ENCODE results near the gene NCAM2. TPM values are rescaled to one million over a fixed set of nuclear protein-coding genes. Genes with fewer than 3 reads are reported as not detected.

NCAM2 gene
- total RNA-seq, 1 experiment from 2014 or later, result not detected

DNA sequence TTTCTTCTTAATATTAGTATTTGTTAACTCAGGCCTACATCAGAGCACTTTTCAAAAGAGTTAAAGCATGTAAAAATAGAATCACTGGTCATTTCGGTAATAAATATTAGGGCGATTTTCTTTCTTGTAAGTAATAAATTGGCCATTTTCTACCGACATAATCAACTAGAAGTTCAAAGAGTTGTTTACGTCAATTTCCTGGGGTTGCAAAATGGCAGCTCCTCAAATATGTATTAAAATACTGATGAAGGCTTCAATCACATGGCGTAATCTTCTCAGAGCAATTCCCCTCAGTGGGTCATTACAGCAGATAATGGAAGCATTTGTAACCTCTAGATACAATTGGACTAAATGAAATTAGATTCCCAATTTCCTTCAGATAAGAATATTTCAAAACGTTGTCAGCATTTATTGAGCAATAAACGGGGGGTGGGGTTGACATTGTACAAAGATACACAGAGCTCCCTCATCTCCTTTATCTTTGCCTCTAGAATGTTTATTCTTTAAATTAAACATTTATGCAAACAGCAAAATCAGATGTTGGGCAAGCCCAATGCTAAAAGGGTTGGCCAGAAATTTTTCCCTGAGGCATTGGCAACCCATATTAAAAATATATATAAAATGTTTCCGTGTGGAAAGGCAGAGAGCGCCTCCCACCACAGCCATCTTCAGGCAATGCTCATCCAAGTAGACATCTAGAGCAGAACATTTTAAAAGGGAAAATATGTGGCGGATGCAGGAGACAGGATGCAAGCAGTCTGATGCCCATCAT is 240.6 kb downstream of the NCAM2 start:
- H3K9ac ChIP-seq (ENCODE audit: low read length), result no peak overlapping the region
- no peaks in the 10 kb centered on the region for H3K4me1 ChIP-seq (ENCODE audit: control insufficient read depth in 1 of 2, insufficient read depth in 2 of 2, low read length in 2 of 2)
- BruUV-seq (replicated peaks), result no TSS peak
- intact Hi-C loops (cut with micrococcal nuclease), result no loop called here
- H3K9me3 ChIP-seq (ENCODE audit: control insufficient read depth in 1 of 2, insufficient read depth in 1 of 2, low read depth in 1 of 2, low read length in 2 of 2), result peaks cover 7 to 12% of the 10 kb centered on the region in 2 experiments; a peak in 2 of 4 replicates
- no peak overlapping the region for H2AFZ ChIP-seq (ENCODE audit: low read depth, low read length, poor library complexity, severe bottlenecking)
- no peak overlapping the region for H3K4me2 ChIP-seq (ENCODE audit: low read length)
- no peak for ATAC-seq
- no peaks in the 10 kb centered on the region for H3K27me3 ChIP-seq (ENCODE audit: insufficient read depth, low read length)
- H4K20me1 ChIP-seq (ENCODE audit: insufficient read depth), result no peaks in the 10 kb centered on the region
- ChIA-PET CTCF (no interaction called here), POLR2A (no interaction called here), RAD21 (ENCODE audit: low non-redundant PET in 1 of 2, low total read pairs in 2 of 2, uncharacterized antibody in 2 of 2, unreplicated experiment in 2 of 2) (no interaction called here)
- no peak overlapping the region for H3K4me3 ChIP-seq (replicated peaks in 1 of 2; ENCODE audit: low read depth in 1 of 2, low read length in 2 of 2)
- TF ChIP-seq POLR2A (IDR thresholded peaks at IDR 0.05; ENCODE audit: borderline replicate concordance, extremely low read depth, insufficient read depth, insufficient read length), result no peak
- TF ChIP-seq, protein P1, sequence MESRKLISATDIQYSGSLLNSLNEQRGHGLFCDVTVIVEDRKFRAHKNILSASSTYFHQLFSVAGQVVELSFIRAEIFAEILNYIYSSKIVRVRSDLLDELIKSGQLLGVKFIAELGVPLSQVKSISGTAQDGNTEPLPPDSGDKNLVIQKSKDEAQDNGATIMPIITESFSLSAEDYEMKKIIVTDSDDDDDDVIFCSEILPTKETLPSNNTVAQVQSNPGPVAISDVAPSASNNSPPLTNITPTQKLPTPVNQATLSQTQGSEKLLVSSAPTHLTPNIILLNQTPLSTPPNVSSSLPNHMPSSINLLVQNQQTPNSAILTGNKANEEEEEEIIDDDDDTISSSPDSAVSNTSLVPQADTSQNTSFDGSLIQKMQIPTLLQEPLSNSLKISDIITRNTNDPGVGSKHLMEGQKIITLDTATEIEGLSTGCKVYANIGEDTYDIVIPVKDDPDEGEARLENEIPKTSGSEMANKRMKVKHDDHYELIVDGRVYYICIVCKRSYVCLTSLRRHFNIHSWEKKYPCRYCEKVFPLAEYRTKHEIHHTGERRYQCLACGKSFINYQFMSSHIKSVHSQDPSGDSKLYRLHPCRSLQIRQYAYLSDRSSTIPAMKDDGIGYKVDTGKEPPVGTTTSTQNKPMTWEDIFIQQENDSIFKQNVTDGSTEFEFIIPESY (IDR thresholded peaks at IDR 0.05; ENCODE audit: extremely low read depth, insufficient replicate concordance, low read length), result no peak
- TF ChIP-seq TCF7L2 (IDR thresholded peaks at IDR 0.05; ENCODE audit: borderline replicate concordance, extremely low read depth, insufficient read depth, insufficient read length), result no peak
- TF ChIP-seq ZFX (IDR thresholded peaks at IDR 0.05), result no peak
- TF ChIP-seq FOSL1 (IDR thresholded peaks at IDR 0.05; ENCODE audit: low read depth), result no peak
- TF ChIP-seq MAX (IDR thresholded peaks at IDR 0.05), result no peak
- no peak for TF ChIP-seq POLR2AphosphoS5 (IDR thresholded peaks at IDR 0.05; ENCODE audit: low read depth, low read length)
- TF ChIP-seq, protein P2, sequence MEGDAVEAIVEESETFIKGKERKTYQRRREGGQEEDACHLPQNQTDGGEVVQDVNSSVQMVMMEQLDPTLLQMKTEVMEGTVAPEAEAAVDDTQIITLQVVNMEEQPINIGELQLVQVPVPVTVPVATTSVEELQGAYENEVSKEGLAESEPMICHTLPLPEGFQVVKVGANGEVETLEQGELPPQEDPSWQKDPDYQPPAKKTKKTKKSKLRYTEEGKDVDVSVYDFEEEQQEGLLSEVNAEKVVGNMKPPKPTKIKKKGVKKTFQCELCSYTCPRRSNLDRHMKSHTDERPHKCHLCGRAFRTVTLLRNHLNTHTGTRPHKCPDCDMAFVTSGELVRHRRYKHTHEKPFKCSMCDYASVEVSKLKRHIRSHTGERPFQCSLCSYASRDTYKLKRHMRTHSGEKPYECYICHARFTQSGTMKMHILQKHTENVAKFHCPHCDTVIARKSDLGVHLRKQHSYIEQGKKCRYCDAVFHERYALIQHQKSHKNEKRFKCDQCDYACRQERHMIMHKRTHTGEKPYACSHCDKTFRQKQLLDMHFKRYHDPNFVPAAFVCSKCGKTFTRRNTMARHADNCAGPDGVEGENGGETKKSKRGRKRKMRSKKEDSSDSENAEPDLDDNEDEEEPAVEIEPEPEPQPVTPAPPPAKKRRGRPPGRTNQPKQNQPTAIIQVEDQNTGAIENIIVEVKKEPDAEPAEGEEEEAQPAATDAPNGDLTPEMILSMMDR (IDR thresholded peaks at IDR 0.05 in 2 of 3, conservative IDR thresholded peaks at IDR 0.05 in 1 of 3; ENCODE audit: borderline replicate concordance in 1 of 3, insufficient read depth in 1 of 3, low read depth in 2 of 3, low read length in 2 of 3), result no peak
- TF ChIP-seq, protein P3, sequence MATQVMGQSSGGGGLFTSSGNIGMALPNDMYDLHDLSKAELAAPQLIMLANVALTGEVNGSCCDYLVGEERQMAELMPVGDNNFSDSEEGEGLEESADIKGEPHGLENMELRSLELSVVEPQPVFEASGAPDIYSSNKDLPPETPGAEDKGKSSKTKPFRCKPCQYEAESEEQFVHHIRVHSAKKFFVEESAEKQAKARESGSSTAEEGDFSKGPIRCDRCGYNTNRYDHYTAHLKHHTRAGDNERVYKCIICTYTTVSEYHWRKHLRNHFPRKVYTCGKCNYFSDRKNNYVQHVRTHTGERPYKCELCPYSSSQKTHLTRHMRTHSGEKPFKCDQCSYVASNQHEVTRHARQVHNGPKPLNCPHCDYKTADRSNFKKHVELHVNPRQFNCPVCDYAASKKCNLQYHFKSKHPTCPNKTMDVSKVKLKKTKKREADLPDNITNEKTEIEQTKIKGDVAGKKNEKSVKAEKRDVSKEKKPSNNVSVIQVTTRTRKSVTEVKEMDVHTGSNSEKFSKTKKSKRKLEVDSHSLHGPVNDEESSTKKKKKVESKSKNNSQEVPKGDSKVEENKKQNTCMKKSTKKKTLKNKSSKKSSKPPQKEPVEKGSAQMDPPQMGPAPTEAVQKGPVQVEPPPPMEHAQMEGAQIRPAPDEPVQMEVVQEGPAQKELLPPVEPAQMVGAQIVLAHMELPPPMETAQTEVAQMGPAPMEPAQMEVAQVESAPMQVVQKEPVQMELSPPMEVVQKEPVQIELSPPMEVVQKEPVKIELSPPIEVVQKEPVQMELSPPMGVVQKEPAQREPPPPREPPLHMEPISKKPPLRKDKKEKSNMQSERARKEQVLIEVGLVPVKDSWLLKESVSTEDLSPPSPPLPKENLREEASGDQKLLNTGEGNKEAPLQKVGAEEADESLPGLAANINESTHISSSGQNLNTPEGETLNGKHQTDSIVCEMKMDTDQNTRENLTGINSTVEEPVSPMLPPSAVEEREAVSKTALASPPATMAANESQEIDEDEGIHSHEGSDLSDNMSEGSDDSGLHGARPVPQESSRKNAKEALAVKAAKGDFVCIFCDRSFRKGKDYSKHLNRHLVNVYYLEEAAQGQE (IDR thresholded peaks at IDR 0.05; ENCODE audit: low read depth), result no peak
- TF ChIP-seq CBX3 (IDR thresholded peaks at IDR 0.05; ENCODE audit: low read depth), result no peak
- TF ChIP-seq CEBPB (IDR thresholded peaks at IDR 0.05; ENCODE audit: low read depth), result no peak
- TF ChIP-seq EZH2 (IDR thresholded peaks at IDR 0.05), result no peak
- no peak for TF ChIP-seq SP1 (IDR thresholded peaks at IDR 0.05; ENCODE audit: low read depth)
- TF ChIP-seq EZH2phosphoT487 (IDR thresholded peaks at IDR 0.05; ENCODE audit: borderline replicate concordance), result no peak
- no peak for TF ChIP-seq RAD21 (IDR thresholded peaks at IDR 0.05; ENCODE audit: low read depth)
- no peak for TF ChIP-seq SRF (IDR thresholded peaks at IDR 0.05; ENCODE audit: low read depth)
- TF ChIP-seq ELF1 (IDR thresholded peaks at IDR 0.05; ENCODE audit: borderline replicate concordance, low read depth), result no peak
- no peak for TF ChIP-seq SIN3A (IDR thresholded peaks at IDR 0.05; ENCODE audit: low read depth)
- no peak for TF ChIP-seq JUND (IDR thresholded peaks at IDR 0.05)
- no peaks in the 10 kb centered on the region for H3K9me2 ChIP-seq (ENCODE audit: insufficient read depth)
- no peaks in the 10 kb centered on the region for H3K36me3 ChIP-seq (ENCODE audit: control insufficient read depth in 1 of 2, insufficient read depth in 2 of 2, low read length in 2 of 2)
- no peak overlapping the region for H3K27ac ChIP-seq (ENCODE audit: low read depth, low read length)
- no peaks in the 10 kb centered on the region for H3K79me2 ChIP-seq (ENCODE audit: insufficient read depth, low read length)
- no peak for DNase-seq (ENCODE audit: low read depth, low spot score)

Measured in HCT116 (cell line).